ENCODE measurements around the gene ZNF524.

Gene ZNF524

DNA sequence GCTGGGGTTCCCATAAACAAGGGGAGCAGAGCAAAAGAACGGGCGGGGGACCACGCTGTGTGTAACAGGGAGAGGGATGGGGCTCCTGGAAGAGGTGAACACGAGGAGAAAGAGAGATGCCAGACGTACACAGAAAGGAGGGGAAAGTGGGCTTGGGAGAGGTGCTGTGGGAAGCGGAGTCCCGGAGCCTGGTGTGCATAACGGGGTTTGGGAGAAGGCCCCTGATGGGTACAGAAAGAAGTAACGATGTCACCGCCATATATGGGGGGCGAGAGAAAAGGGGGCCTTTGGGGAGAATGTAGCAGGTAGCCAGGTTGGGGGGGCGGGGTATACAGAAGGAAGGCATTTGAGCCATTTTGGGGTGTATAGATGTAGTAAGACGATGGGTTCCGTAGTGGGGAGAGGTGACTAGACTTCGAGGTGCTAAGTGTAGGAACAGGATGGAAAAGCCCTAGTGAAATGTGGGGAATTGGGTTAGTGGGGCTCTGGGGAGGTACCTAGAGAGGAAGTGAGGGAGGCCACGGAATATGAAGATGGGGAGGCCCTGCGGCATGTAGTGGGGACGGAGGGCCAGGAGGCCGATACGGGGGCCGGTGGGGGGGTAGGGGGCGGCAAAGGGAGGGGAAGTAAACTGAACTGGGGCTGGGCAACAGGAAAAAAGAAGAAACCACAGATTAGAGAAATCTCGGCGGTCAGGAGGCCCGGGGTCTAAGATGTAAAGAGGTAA is 41.5 kb downstream of the ZNF524 start:
- Histone ChIP-seq H2AK5ac (ENCODE audit: low read depth, low read length) (peak overlapping the region; percentile 93), H2BK12ac (ENCODE audit: low read length) (no peak overlapping the region), H3K4me3 (ENCODE audit: low read length in 2 of 2) (peak overlapping the region; percentile 86 to 94), H3K14ac (ENCODE audit: low read length) (peak overlapping the region; percentile 14), H3K27ac (replicated peaks; ENCODE audit: low read length) (peak overlapping the region; percentile 79), H2AFZ (ENCODE audit: low read length) (peak overlapping the region; percentile 88), H2BK120ac (ENCODE audit: low read depth, low read length) (peak overlapping the region; percentile 81), H3K4me2 (ENCODE audit: insufficient read depth, low read length, poor library complexity, severe bottlenecking) (peak overlapping the region; percentile 93), H4K8ac (ENCODE audit: low read depth, low read length) (peak overlapping the region; percentile 4), H3K23ac (ENCODE audit: low read depth, low read length, poor library complexity) (peak overlapping the region; percentile 98), H3K4me1 (ENCODE audit: control insufficient read depth in 2 of 2, insufficient read depth in 1 of 2, low read depth in 1 of 2, low read length in 2 of 2) (peaks cover 17 to 21% of the 10 kb centered on the region in 2 donors), H4K91ac (ENCODE audit: low read depth, low read length, poor library complexity) (no peak overlapping the region), H3K18ac (ENCODE audit: low read length) (peak overlapping the region; percentile 97), H3K36me3 (replicated peaks in 1 of 2; ENCODE audit: control insufficient read depth in 2 of 2, insufficient read depth in 2 of 2, low read length in 2 of 2) (peaks cover 15 to 23% of the 10 kb centered on the region in 2 donors), H3K4ac (ENCODE audit: low read length) (peak overlapping the region; percentile 46), H2BK5ac (ENCODE audit: low read length) (peak overlapping the region; percentile 94), H3K79me1 (ENCODE audit: low read depth, low read length) (peaks cover 36% of the 10 kb centered on the region), H2BK15ac (ENCODE audit: low read length) (peak overlapping the region; percentile 75), H3K9me3 (replicated peaks in 1 of 2; ENCODE audit: control insufficient read depth in 2 of 2, insufficient read depth in 1 of 2, low read depth in 1 of 2, low read length in 2 of 2) (no peaks in the 10 kb centered on the region), H3K27me3 (ENCODE audit: control insufficient read depth in 3 of 3, insufficient read depth in 3 of 3, low read depth in 1 of 3, low read length in 3 of 3) (no peaks in the 10 kb centered on the region), H3K9ac (ENCODE audit: low read depth, low read length, poor library complexity) (peak overlapping the region; percentile 86)
- no peak for DNase-seq (ENCODE audit: low spot score)
- no CpG with 5 or more reads among the region's 25 CpGs for WGBS, 2 donors (ENCODE audit: extremely low coverage in 2 of 2, insufficient read length in 2 of 2, insufficient replicate concordance in 1 of 2)

DNA sequence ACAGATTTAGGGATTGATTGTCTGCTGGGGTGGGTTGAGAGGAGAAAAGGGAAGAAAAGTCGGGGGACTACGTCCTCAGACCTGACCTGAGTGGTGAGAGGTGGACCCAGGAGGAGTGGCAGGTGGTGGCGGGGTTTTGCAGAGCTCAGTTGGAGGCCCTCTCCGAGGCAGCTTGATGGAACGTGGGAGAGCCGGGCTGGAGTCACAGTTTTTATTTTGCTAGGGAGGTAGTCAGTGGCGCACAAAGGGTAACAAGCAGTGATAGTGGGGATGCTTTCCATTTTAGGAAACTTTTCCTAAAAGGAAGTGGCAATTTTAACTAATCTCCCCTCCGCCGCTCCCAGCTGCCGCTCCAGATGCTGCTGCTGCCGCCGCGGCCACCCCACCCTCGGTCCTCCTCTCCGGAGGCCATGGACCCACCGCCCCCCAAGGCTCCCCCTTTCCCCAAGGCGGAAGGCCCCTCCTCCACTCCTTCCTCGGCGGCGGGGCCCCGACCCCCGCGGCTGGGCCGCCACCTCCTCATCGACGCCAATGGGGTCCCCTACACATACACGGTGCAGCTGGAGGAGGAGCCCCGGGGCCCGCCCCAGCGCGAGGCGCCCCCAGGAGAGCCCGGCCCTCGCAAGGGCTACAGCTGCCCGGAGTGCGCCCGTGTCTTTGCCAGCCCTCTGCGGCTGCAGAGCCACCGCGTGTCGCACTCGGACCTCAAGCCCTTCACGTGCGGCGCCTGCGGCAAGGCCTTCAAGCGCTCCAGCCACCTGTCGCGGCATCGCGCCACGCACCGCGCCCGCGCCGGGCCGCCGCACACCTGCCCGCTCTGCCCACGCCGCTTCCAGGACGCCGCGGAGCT is 42.3 kb downstream of the ZNF524 start:
- H2AFZ ChIP-seq (ENCODE audit: low read length) = no peak overlapping the region
- H3K79me1 ChIP-seq (ENCODE audit: low read depth, low read length) = peaks cover 33% of the 10 kb centered on the region
- H3K9me3 ChIP-seq (replicated peaks in 1 of 2; ENCODE audit: control insufficient read depth in 2 of 2, insufficient read depth in 1 of 2, low read depth in 1 of 2, low read length in 2 of 2) = no peaks in the 10 kb centered on the region
- peak overlapping the region; percentile 84 for H2BK12ac ChIP-seq (ENCODE audit: low read length)
- DNase-seq (ENCODE audit: low spot score) = no peak
- no peak overlapping the region for H2BK120ac ChIP-seq (ENCODE audit: low read depth, low read length)
- H3K18ac ChIP-seq (ENCODE audit: low read length) = peak overlapping the region; percentile 93
- H2BK5ac ChIP-seq (ENCODE audit: low read length) = peak overlapping the region; percentile 93
- H2BK15ac ChIP-seq (ENCODE audit: low read length) = peak overlapping the region; percentile 67
- H3K27me3 ChIP-seq (ENCODE audit: control insufficient read depth in 3 of 3, insufficient read depth in 3 of 3, low read depth in 1 of 3, low read length in 3 of 3) = no peaks in the 10 kb centered on the region
- peak overlapping the region; percentile 92 for H3K9ac ChIP-seq (ENCODE audit: low read depth, low read length, poor library complexity)
- H3K4me1 ChIP-seq (ENCODE audit: control insufficient read depth in 2 of 2, insufficient read depth in 1 of 2, low read depth in 1 of 2, low read length in 2 of 2) = peaks cover 20 to 23% of the 10 kb centered on the region in 2 donors
- WGBS, 2 donors (ENCODE audit: extremely low coverage in 2 of 2, insufficient read length in 2 of 2, insufficient replicate concordance in 1 of 2) = no CpG with 5 or more reads among the region's 65 CpGs
- peak overlapping the region; percentile 93 for H3K4me2 ChIP-seq (ENCODE audit: insufficient read depth, low read length, poor library complexity, severe bottlenecking)
- H3K4ac ChIP-seq (ENCODE audit: low read length) = no peak overlapping the region
- peak overlapping the region; percentile 84 to 94 for H3K4me3 ChIP-seq (ENCODE audit: low read length in 2 of 2)
- H2AK5ac ChIP-seq (ENCODE audit: low read depth, low read length) = peak overlapping the region; percentile 99
- no peak overlapping the region for H4K91ac ChIP-seq (ENCODE audit: low read depth, low read length, poor library complexity)
- no peak overlapping the region for H3K27ac ChIP-seq (replicated peaks; ENCODE audit: low read length)
- peak overlapping the region; percentile 92 for H4K8ac ChIP-seq (ENCODE audit: low read depth, low read length)
- peak overlapping the region; percentile 98 for H3K23ac ChIP-seq (ENCODE audit: low read depth, low read length, poor library complexity)
- peaks cover 17 to 27% of the 10 kb centered on the region in 2 donors for H3K36me3 ChIP-seq (replicated peaks in 1 of 2; ENCODE audit: control insufficient read depth in 2 of 2, insufficient read depth in 2 of 2, low read length in 2 of 2)
- H3K14ac ChIP-seq (ENCODE audit: low read length) = peak overlapping the region; percentile 82

DNA sequence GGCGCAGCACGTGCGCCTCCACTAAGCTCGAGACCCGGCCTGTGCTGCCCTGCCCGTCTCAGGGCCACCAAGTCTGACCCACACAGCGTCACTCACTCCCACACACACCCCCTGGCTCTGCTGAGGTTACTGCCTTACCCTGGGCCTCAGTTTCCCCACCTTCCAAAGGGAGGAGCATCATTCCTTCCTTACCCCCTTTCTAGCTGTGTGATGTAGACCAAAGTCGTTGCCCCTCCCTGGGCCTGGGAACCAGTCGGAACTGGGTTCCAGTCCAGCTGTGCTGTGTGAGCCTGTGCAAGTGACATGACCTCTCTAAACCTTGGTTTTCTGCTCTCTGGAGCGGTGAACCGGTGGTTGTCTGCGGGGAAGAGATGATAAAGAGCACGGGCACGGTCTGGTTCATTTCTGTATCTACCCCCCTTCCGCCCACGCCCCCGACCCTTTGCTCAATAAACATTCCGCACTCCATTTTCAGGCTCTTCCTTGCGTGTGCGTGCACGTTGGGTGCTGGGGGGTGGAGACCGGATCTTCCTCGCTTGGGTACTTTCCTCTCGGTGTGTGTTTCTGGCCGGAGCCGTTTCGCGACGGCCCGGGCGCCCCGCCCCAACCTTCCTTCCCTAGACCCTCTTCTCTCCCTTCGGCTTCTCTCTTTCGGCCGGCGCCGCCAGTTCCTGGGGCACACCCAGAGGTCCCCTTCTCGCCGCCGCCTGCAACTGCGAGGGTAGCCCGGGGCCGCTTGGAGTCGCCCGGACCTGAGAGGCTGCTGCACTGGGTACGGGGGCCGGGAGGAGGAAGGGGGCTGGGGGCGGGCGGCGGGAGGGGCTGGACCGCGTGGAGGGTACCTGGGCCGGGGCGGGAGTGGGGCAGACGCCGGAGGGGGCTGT is 43.2 kb downstream of the ZNF524 start, which contains the start of gene ZNF581:
ZNF581 (plus strand) TSS at position 647 of the 884 bp plus-strand sequence. CDS start 923 bp downstream, outside the sequence.
- peaks cover 32% of the 10 kb centered on the region for H3K79me1 ChIP-seq (ENCODE audit: low read depth, low read length)
- H3K4me1 ChIP-seq (ENCODE audit: control insufficient read depth in 2 of 2, insufficient read depth in 1 of 2, low read depth in 1 of 2, low read length in 2 of 2) = peaks cover 22 to 26% of the 10 kb centered on the region in 2 donors
- H4K8ac ChIP-seq (ENCODE audit: low read depth, low read length) = peak within 1 kb of the TSS; percentile 92
- H2BK15ac ChIP-seq (ENCODE audit: low read length) = peak within 1 kb of the TSS; percentile 67
- no peaks in the 10 kb centered on the region for H3K27me3 ChIP-seq (ENCODE audit: control insufficient read depth in 3 of 3, insufficient read depth in 3 of 3, low read depth in 1 of 3, low read length in 3 of 3)
- H2BK120ac ChIP-seq (ENCODE audit: low read depth, low read length) = no peak within 1 kb of the TSS
- H3K9ac ChIP-seq (ENCODE audit: low read depth, low read length, poor library complexity) = peak within 1 kb of the TSS; percentile 92
- no peak within 1 kb of the TSS for H4K91ac ChIP-seq (ENCODE audit: low read depth, low read length, poor library complexity)
- H3K27ac ChIP-seq (replicated peaks; ENCODE audit: low read length) = no peak within 1 kb of the TSS
- peak within 1 kb of the TSS; percentile 93 for H3K4me2 ChIP-seq (ENCODE audit: insufficient read depth, low read length, poor library complexity, severe bottlenecking)
- H2AK5ac ChIP-seq (ENCODE audit: low read depth, low read length) = peak within 1 kb of the TSS; percentile 99
- peak; percentile 73 for DNase-seq (ENCODE audit: low spot score)
- no peaks in the 10 kb centered on the region for H3K9me3 ChIP-seq (replicated peaks in 1 of 2; ENCODE audit: control insufficient read depth in 2 of 2, insufficient read depth in 1 of 2, low read depth in 1 of 2, low read length in 2 of 2)
- peak within 1 kb of the TSS; percentile 84 for H2BK12ac ChIP-seq (ENCODE audit: low read length)
- H3K4ac ChIP-seq (ENCODE audit: low read length) = peak within 1 kb of the TSS; percentile 76
- peak within 1 kb of the TSS; percentile 64 for H2AFZ ChIP-seq (ENCODE audit: low read length)
- H2BK5ac ChIP-seq (ENCODE audit: low read length) = peak within 1 kb of the TSS; percentile 93
- peak within 1 kb of the TSS; percentile 89 for H3K14ac ChIP-seq (ENCODE audit: low read length)
- WGBS, 2 donors (ENCODE audit: extremely low coverage in 2 of 2, insufficient read length in 2 of 2, insufficient replicate concordance in 1 of 2) = no CpG with 5 or more reads among the region's 56 CpGs
- H3K4me3 ChIP-seq (ENCODE audit: low read length in 2 of 2) = peak within 1 kb of the TSS; percentile 84 to 94
- peak within 1 kb of the TSS; percentile 93 for H3K18ac ChIP-seq (ENCODE audit: low read length)
- peaks cover 17 to 24% of the 10 kb centered on the region in 2 donors for H3K36me3 ChIP-seq (replicated peaks in 1 of 2; ENCODE audit: control insufficient read depth in 2 of 2, insufficient read depth in 2 of 2, low read length in 2 of 2)
- peak within 1 kb of the TSS; percentile 98 for H3K23ac ChIP-seq (ENCODE audit: low read depth, low read length, poor library complexity)
